ENCODE data around the gene ACP1. TPM values are rescaled to one million over a fixed set of nuclear protein-coding genes. Genes with fewer than 3 reads are reported as not detected.
A peak's percentile ranks its signal among the peaks of the same experiment; 100 is the strongest.

The ACP1 gene
- 100 to 1,000 TPM in 2 of 3 donors, 10 to 100 TPM in 1; 87.2 to 104 (median 102) TPM for total RNA-seq
- total RNA-seq (2013), result 126 TPM

DNA sequence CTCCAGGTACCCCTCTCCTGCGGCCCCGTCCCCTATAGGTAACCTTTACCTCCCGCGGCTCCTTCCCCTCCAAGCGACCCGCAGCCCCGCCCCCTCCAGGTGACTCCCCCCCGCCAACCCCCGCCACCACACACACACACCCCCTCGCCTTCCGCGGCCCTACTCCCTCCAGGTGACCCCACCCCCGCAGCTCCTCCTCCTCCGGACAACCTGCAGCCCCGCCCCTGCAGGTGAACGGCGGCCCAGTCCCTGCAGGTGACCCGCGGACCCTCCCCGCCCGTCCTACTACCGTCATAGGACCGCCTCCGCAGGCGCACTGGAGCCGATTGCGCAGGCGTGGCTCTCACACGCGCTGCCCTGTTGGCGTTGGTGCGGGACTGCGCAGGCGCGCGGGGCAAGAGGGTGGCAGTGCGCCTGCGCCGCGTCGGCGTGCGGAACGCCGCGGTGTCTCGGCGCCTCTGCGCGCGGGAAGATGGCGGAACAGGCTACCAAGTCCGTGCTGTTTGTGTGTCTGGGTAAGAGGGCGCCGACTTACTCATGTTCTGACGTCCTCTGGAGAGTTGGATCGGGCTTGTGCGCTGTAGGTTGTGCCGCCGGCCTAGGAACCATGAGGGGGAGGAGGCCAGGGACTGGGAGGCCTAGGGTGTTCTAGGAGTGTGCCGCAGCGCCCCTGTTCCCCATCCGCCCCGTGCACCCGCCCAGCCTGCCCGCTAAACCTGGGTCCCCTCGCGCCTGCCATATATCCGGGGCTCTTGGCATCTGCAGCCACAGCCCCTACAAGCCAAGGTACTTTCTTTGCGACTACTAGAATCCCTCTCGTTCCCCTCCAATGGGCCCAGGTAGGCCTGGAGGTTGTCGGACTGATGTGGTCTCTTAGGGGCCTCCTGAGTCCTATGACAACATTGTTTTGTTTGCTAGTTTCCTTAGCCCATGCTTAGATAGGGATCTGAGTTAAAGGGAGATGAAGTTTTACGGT is at the start of gene ACP1:
Gene ACP1 (plus strand): TSS at position 455 of the 976 bp plus-strand sequence. CDS start 18 bp downstream, at position 473.
- ATAC-seq, result peak; percentile 84 to 88 (median 85)
- no peaks in the 10 kb centered on the region for H3K36me3 ChIP-seq (ENCODE audit: control insufficient read depth, insufficient read depth, low read length)
- intact Hi-C loops (cut with micrococcal nuclease), result loop anchor here (1.0 to 2.0 kb wide), 2 partner anchors 72 to 412 kb away; no protein-coding TSS in a partner anchor
- H3K4me1 ChIP-seq (ENCODE audit: control insufficient read depth, insufficient read depth, low read length), result peaks cover 21% of the 10 kb centered on the region
- peaks cover 44 to 51% of the 10 kb centered on the region in 2 donors for H3K4me1 Mint-ChIP-seq
- peak within 1 kb of the TSS; percentile 94 for H3K4me3 ChIP-seq (ENCODE audit: low read length)
- TF ChIP-seq, protein P1, sequence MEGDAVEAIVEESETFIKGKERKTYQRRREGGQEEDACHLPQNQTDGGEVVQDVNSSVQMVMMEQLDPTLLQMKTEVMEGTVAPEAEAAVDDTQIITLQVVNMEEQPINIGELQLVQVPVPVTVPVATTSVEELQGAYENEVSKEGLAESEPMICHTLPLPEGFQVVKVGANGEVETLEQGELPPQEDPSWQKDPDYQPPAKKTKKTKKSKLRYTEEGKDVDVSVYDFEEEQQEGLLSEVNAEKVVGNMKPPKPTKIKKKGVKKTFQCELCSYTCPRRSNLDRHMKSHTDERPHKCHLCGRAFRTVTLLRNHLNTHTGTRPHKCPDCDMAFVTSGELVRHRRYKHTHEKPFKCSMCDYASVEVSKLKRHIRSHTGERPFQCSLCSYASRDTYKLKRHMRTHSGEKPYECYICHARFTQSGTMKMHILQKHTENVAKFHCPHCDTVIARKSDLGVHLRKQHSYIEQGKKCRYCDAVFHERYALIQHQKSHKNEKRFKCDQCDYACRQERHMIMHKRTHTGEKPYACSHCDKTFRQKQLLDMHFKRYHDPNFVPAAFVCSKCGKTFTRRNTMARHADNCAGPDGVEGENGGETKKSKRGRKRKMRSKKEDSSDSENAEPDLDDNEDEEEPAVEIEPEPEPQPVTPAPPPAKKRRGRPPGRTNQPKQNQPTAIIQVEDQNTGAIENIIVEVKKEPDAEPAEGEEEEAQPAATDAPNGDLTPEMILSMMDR (IDR thresholded peaks at IDR 0.05), result no peak
- H3K27me3 ChIP-seq (ENCODE audit: control insufficient read depth, insufficient read depth, low read length), result no peaks in the 10 kb centered on the region
- H3K9me3 ChIP-seq (ENCODE audit: control insufficient read depth, insufficient read depth, low read length), result no peaks in the 10 kb centered on the region
- under 1% methylated on average over 65 of the region's 73 CpGs for WGBS (ENCODE audit: insufficient coverage)
- peak; percentile 94 to 100 for DNase-seq
- no peaks in the 10 kb centered on the region for H3K36me3 Mint-ChIP-seq
- H3K9me3 Mint-ChIP-seq, result no peaks in the 10 kb centered on the region
- peak within 1 kb of the TSS; percentile 98 for H3K4me3 Mint-ChIP-seq
- H3K27me3 Mint-ChIP-seq (ENCODE audit: low read depth in 2 of 2), result no peaks in the 10 kb centered on the region
- peak within 1 kb of the TSS; percentile 85 for H3K27ac ChIP-seq (ENCODE audit: low read length)
- H3K27ac Mint-ChIP-seq, result peak within 1 kb of the TSS; percentile 92 to 98

DNA sequence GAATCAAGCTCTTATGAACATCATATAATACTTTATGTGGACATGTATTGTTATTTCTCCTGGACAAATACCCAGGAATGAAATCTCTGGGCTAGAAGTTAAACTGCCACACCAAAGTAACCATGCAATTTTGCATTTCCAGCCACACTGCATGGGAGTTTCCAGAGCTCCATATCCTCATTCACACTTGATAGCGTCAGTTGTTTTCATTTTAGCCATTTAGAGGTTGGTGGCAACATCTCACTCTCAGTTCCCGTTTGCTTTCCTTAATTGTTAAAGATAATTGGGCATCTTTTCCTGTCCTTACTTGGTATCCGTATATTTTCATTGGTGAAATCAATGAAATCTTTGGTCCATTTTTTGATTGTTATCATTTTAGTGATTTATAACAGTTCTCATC is 48.7 kb upstream of the ACP1 start:
- TF ChIP-seq, protein P1 (IDR thresholded peaks at IDR 0.05), result no peak
- Histone ChIP-seq H3K9me3 (ENCODE audit: control insufficient read depth, insufficient read depth, low read length) (no peaks in the 10 kb centered on the region), H3K36me3 (ENCODE audit: control insufficient read depth, insufficient read depth, low read length) (peaks cover 3% of the 10 kb centered on the region), H3K4me3 (ENCODE audit: low read length) (no peak overlapping the region), H3K4me1 (ENCODE audit: control insufficient read depth, insufficient read depth, low read length) (no peaks in the 10 kb centered on the region), H3K27me3 (ENCODE audit: control insufficient read depth, insufficient read depth, low read length) (no peaks in the 10 kb centered on the region), H3K27ac (ENCODE audit: low read length) (no peak overlapping the region)
- peaks cover 4 to 7% of the 10 kb centered on the region in 2 donors for H3K27me3 Mint-ChIP-seq (ENCODE audit: low read depth in 2 of 2)
- H3K9me3 Mint-ChIP-seq, result no peaks in the 10 kb centered on the region
- DNase-seq, result no peak
- H3K4me3 Mint-ChIP-seq, result no peak overlapping the region
- no peak overlapping the region for H3K27ac Mint-ChIP-seq
- 95% methylated on average over 2 of the region's 3 CpGs for WGBS (ENCODE audit: insufficient coverage)
- intact Hi-C loops (cut with micrococcal nuclease), result no loop called here
- H3K36me3 Mint-ChIP-seq, result peaks cover 7% of the 10 kb centered on the region
- peaks cover 3 to 4% of the 10 kb centered on the region in 2 donors for H3K4me1 Mint-ChIP-seq
- no peak for ATAC-seq

DNA sequence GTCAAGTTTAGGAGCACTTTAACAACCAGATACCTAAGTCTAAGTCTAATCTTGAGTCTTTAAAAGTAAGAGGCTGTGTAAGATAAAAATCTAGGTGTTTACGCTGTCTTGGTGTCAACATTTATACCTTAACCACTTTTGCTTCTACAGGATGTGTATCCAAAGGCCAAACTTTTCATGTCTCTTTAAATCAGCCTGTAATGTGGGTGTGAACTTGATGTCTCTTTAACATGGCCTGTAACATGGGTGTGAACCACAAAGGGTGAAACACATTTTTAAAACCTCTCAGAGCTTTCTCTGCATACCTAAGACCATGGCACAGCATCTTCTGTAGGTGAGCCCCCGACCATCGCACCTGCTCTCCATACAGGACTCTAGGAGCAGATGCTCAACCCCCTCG is 41.3 kb upstream of the ACP1 start:
- ATAC-seq (peak; percentile 70 to 94 (median 79)), DNase-seq (peak in 1 of 2 donors; percentile 21)
- no peak overlapping the region for H3K4me3 ChIP-seq (ENCODE audit: low read length)
- 51% methylated on average over 3 of the region's 4 CpGs for WGBS (ENCODE audit: insufficient coverage)
- no peaks in the 10 kb centered on the region for H3K27me3 Mint-ChIP-seq (ENCODE audit: low read depth in 2 of 2)
- peak overlapping the region; percentile 9 for H3K27ac ChIP-seq (ENCODE audit: low read length)
- H3K4me3 Mint-ChIP-seq, result peak overlapping the region; percentile 65
- H3K27ac Mint-ChIP-seq, result peak overlapping the region; percentile 73 to 76
- H3K9me3 Mint-ChIP-seq, result peaks cover 0 to 2% of the 10 kb centered on the region in 2 donors
- no peaks in the 10 kb centered on the region for H3K27me3 ChIP-seq (ENCODE audit: control insufficient read depth, insufficient read depth, low read length)
- H3K4me1 ChIP-seq (ENCODE audit: control insufficient read depth, insufficient read depth, low read length), result peaks cover 30% of the 10 kb centered on the region
- H3K36me3 ChIP-seq (ENCODE audit: control insufficient read depth, insufficient read depth, low read length), result peaks cover 5% of the 10 kb centered on the region
- no peaks in the 10 kb centered on the region for H3K9me3 ChIP-seq (ENCODE audit: control insufficient read depth, insufficient read depth, low read length)
- intact Hi-C loops (cut with micrococcal nuclease), result loop anchor here (1.0 kb wide), 1 partner anchor 30 kb away; no protein-coding TSS in a partner anchor
- H3K4me1 Mint-ChIP-seq, result peaks cover 47 to 59% of the 10 kb centered on the region in 2 donors
- peaks cover 8% of the 10 kb centered on the region for H3K36me3 Mint-ChIP-seq
- TF ChIP-seq, protein P1 (IDR thresholded peaks at IDR 0.05), result no peak
